MM.1S (cell line): ENCODE results near the gene CYSRT1.
"Not testable (repeated sequence)": the region's sequence is repeated elsewhere in the genome, so short reads cannot be mapped to it uniquely, and the experiment has no call there.

Source experiments
- DNase-seq: peaks from one replicate; pipeline ENCODE4 v3.0.0-alpha.2; 2015
- H2AFZ ChIP-seq: fragments of 300-600 bp; sonication (generic); 2 replicates; pipeline ENCODE4 v1.6.0; 2016; ENCODE audit warnings: antibody characterized with exemption, low read length
- H3F3A ChIP-seq: fragments of 300-600 bp; sonication (generic); 2 replicates; pipeline ENCODE4 v1.6.1; 2016; ENCODE audit warnings: mild to moderate bottlenecking, antibody characterized with exemption, low read length, moderate library complexity, mixed read lengths; ENCODE audit not compliant: insufficient read depth
- H3K27ac ChIP-seq: fragments of 300-600 bp; sonication (generic); 2 replicates; pipeline ENCODE4 v1.5.1; 2016; ENCODE audit warnings: mild to moderate bottlenecking, low read length
- H3K27me3 ChIP-seq: fragments of 300-600 bp; sonication (generic); replicated peaks from 2 replicates; pipeline ENCODE4 v1.6.0; 2016; ENCODE audit warnings: low read length; ENCODE audit not compliant: insufficient read depth
- H3K36me3 ChIP-seq: fragments of 300-600 bp; sonication (generic); replicated peaks from 2 replicates; pipeline ENCODE4 v1.6.1; 2016; ENCODE audit warnings: mild to moderate bottlenecking, low read length, mixed read lengths; ENCODE audit not compliant: insufficient read depth
- H3K4me1 ChIP-seq: fragments of 300-600 bp; sonication (generic); 2 replicates; pipeline ENCODE4 v1.6.1; 2016; ENCODE audit warnings: low read length, mixed read lengths
- H3K4me2 ChIP-seq: fragments of 300-600 bp; sonication (generic); 2 replicates; pipeline ENCODE4 v1.6.0; 2016; ENCODE audit warnings: low read depth, low read length
- H3K4me3 ChIP-seq: fragments of 300-600 bp; sonication (generic); 2 replicates; pipeline ENCODE4 v1.5.1; 2016; ENCODE audit warnings: low read length, mixed read lengths
- H3K79me2 ChIP-seq: fragments of 300-600 bp; sonication (generic); 2 replicates; pipeline ENCODE4 v1.6.1; 2016; ENCODE audit warnings: mixed run types, low read length, mixed read lengths
- H3K9ac ChIP-seq: fragments of 300-600 bp; sonication (generic); 2 replicates; pipeline ENCODE4 v1.6.1; 2016; ENCODE audit warnings: low read length, mixed read lengths
- H3K9me2 ChIP-seq: fragments of 300-600 bp; sonication (generic); replicated peaks from 2 replicates; pipeline ENCODE4 v1.6.1; 2016; ENCODE audit warnings: mild to moderate bottlenecking, low read length, mixed read lengths; ENCODE audit not compliant: insufficient read depth
- H3K9me3 ChIP-seq: fragments of 300-600 bp; sonication (generic); replicated peaks from 2 replicates; pipeline ENCODE4 v1.6.1; 2016; ENCODE audit warnings: mild to moderate bottlenecking, low read length, mixed read lengths; ENCODE audit not compliant: insufficient read depth
- H4K20me1 ChIP-seq: fragments of 300-600 bp; sonication (generic); 2 replicates; pipeline ENCODE4 v1.6.1; 2016; ENCODE audit warnings: mild to moderate bottlenecking, low read length, moderate library complexity, mixed read lengths; ENCODE audit not compliant: insufficient read depth
- EZH2 ChIP-seq: fragments of 300-600 bp; sonication (generic); optimal IDR thresholded peaks from 2 replicates; pipeline ENCODE3; 2017; ENCODE audit warnings: low read depth, mild to moderate bottlenecking, antibody characterized with exemption, low read length, mixed read lengths
- EZH2phosphoT487 ChIP-seq: fragments of 300-600 bp; sonication (generic); IDR thresholded peaks from 2 replicates; pipeline ENCODE4 v1.6.1; 2018; ENCODE audit warnings: antibody characterized with exemption, low read length
- TF ChIP-seq, protein P1 (sequence below): fragments of 300-600 bp; sonication (generic); IDR thresholded peaks from 2 replicates; pipeline ENCODE4 v1.5.1; 2016; ENCODE audit warnings: antibody characterized with exemption, low read length, mixed read lengths

Gene CYSRT1

DNA sequence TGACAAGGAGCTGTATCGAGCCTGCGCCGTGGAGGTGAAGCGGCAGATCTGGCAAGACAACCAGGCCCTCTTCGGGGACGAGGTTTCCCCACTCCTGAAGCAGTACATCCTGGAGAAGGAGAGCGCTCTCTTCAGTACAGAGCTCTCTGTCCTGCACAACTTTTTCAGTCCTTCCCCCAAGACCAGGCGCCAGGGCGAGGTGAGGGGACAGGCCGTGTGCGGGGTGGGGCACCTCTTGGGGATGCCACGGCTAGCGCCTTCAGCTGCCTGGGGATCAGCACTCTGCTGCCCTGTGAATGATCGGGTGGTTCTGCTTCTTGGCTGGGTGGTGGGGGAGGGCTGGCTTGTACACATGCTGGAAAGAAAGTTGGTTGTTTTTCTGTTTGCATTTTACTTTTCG lies 31.9 kb downstream of the CYSRT1 start:
- Histone ChIP-seq H3K9me3 (no peaks in the 10 kb centered on the region), H3K4me3 (no peak overlapping the region), H3K9me2 (no peaks in the 10 kb centered on the region), H3K79me2 (peaks cover 24% of the 10 kb centered on the region), H3K9ac (no peak overlapping the region), H4K20me1 (no peaks in the 10 kb centered on the region), H3K27me3 (no peaks in the 10 kb centered on the region), H3F3A (peaks cover 8% of the 10 kb centered on the region), H2AFZ (no peak overlapping the region), H3K4me2 (no peak overlapping the region), H3K4me1 (peaks cover 10% of the 10 kb centered on the region; the same call in 1 of the 2 replicates), H3K36me3 (peaks cover 4% of the 10 kb centered on the region; the same call in 1 of the 2 replicates), H3K27ac (no peak overlapping the region)
- no peak for DNase-seq
- TF ChIP-seq, protein P1, sequence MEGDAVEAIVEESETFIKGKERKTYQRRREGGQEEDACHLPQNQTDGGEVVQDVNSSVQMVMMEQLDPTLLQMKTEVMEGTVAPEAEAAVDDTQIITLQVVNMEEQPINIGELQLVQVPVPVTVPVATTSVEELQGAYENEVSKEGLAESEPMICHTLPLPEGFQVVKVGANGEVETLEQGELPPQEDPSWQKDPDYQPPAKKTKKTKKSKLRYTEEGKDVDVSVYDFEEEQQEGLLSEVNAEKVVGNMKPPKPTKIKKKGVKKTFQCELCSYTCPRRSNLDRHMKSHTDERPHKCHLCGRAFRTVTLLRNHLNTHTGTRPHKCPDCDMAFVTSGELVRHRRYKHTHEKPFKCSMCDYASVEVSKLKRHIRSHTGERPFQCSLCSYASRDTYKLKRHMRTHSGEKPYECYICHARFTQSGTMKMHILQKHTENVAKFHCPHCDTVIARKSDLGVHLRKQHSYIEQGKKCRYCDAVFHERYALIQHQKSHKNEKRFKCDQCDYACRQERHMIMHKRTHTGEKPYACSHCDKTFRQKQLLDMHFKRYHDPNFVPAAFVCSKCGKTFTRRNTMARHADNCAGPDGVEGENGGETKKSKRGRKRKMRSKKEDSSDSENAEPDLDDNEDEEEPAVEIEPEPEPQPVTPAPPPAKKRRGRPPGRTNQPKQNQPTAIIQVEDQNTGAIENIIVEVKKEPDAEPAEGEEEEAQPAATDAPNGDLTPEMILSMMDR, result no peak
- TF ChIP-seq EZH2 (no peak), EZH2phosphoT487 (no peak)

DNA sequence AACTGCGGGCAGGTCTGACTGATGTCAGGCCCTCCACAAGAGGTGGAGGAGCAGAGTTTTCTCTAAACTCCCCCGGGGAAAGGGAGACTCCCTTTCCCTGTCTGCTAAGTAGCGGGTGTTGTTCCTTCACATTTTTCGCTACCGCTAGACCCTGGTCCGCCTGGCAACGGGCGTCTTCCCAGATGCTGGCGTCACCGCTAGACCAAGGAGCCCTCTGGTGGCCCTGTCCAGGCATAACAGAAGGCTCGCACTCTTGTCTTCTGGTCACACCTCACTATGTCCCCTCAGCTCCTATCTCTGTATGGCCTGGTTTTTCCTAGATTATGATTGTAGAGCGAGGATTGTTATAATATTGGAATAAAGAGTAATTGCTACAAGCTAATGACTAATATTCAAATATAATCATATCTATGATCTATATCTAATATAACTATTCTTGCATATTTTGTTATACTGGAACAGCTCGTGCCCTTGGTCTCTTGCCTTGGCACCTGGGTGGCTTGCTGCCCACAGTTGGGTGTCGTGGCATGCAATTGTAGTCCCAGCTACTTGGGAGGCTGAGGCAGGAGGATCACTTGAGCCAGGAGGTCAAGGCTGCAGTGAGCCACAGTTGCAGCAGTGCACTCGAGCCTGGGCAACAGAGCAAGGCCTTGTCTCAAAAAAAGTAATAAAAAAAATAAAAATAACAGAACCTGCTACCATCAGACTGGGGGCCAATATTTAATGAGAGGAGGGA lies 37.4 kb downstream of the CYSRT1 start:
- H3K9me3 ChIP-seq, H3K4me1 ChIP-seq, H3K27me3 ChIP-seq, H3K9ac ChIP-seq, H3K27ac ChIP-seq, H2AFZ ChIP-seq, H3K36me3 ChIP-seq, H3K4me2 ChIP-seq, H3K9me2 ChIP-seq, DNase-seq, H3K4me3 ChIP-seq, H3F3A ChIP-seq, H3K79me2 ChIP-seq, H4K20me1 ChIP-seq: not testable (repeated sequence)
- TF ChIP-seq, protein P1, result peak; percentile 20; the same call in 1 of the 2 replicates

DNA sequence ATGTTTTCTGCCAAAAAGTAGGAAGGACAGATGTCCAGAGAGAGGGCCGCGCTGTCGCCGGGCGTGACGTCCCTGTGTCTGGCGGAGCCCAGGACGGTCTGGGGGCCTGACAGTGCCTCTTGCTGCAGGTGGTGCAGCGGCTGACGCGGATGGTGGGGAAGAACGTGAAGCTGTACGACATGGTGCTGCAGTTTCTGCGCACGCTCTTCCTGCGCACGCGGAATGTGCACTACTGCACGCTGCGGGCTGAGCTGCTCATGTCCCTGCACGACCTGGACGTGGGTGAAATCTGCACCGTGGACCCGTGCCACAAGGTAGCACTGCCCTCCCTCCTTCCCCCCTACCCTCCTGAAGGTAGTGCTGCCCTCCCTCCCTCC lies 37.9 kb downstream of the CYSRT1 start:
- TF ChIP-seq EZH2 (no peak), EZH2phosphoT487 (no peak)
- TF ChIP-seq, protein P1, result no peak
- Histone ChIP-seq H3F3A (no peaks in the 10 kb centered on the region), H3K9ac (no peak overlapping the region), H3K4me1 (peaks cover 2% of the 10 kb centered on the region; the same call in 1 of the 2 replicates), H3K4me3 (no peak overlapping the region), H3K27me3 (no peaks in the 10 kb centered on the region), H2AFZ (no peak overlapping the region), H3K79me2 (peaks cover 7% of the 10 kb centered on the region), H3K27ac (no peak overlapping the region), H3K9me3 (no peaks in the 10 kb centered on the region), H4K20me1 (no peaks in the 10 kb centered on the region), H3K9me2 (no peaks in the 10 kb centered on the region), H3K36me3 (peaks cover 4% of the 10 kb centered on the region; the same call in 1 of the 2 replicates), H3K4me2 (no peak overlapping the region)
- no peak for DNase-seq
